Skeletal muscle cell (primary cell): ENCODE results near the gene BLACAT1.
A peak's percentile ranks its signal among the peaks of the same experiment; 100 is the strongest.

ENCODE experiments used
- DNase-seq: peaks from one replicate; pipeline ENCODE4 v3.0.0-alpha.2; 2010; ENCODE audit warnings: low read depth
- H3K4me3 ChIP-seq: 2 replicates; pipeline ENCODE4 v1.5.1; 2011; ENCODE audit warnings: low read depth, mild to moderate bottlenecking, control low read depth, low read length, moderate library complexity

Gene BLACAT1

GRCh38 chr1:205458777-205459566 is 3.1 kb upstream of the BLACAT1 start:
- H3K4me3 ChIP-seq: no peak overlapping the region
- DNase-seq: peak; percentile 14

DNA sequence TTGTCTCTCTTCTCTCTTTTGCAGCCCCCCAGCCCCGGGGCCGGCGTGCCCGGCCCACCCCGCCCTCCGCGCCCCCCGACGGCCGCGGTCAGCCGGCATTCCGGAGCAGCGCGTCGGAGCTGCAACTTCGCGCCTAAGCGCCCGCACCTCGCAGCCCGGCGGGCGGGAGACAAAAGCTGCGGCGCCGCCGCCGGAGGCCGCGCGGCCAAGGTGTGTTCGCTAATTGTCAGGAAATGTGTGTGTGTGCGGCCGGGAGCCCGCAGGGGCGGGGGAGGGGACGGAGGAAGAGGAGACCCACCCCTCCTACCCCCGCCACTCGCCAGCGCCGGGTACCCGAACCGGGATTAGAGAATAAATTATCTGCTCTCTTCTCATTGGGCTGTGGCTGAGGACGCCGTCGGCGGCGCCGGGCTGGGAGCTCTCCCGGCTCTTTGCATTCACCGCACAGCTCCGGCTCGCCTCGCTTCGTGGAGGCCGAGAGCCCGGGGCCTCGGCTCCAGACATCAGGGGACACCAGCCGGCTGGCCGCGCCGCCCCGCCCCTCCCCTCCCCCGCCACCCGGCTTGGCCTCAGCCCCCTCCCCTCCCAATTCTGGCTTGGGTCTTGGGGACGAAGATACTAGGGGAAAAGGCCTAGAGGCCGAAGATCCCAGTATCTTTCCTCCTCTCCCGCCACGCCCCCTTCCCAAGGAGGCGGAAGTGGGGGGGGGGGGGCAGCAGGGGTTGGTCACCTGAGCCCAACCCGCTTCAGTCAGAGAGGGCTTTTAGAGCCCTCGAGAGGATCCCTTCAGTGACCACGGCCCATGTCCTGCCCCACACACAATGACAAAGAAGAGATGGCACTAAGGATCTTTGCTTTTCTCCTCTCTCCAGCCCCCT is 1.3 kb upstream of the BLACAT1 start:
- no peak for DNase-seq
- no peak overlapping the region for H3K4me3 ChIP-seq

GRCh38 chr1:205456383-205456867 is 580 bp upstream of the BLACAT1 start:
- no peak overlapping the region for H3K4me3 ChIP-seq
- DNase-seq: no peak

DNA sequence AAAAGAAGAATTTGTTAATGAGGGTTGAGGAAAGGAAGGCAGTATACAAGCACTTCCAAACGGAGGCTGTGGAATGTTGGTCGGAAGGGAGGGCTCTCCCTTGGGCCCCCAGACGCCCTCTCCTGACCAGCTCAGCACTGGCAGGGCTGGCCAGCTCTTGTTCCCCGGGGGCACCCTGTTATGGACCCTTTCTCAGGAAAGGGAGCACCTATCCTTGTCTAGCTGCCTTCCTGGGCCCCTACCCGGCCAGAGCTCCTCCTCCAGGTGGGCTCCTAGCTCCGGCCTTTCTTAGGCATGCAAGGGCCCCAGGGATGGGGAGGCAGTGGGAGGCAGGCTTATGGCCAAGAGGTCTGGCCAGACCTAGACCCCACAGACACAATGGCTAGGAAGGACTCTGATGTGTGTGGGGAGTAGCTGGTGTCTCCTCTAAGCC is 926 bp downstream of the BLACAT1 start:
- no peak for DNase-seq

GRCh38 chr1:205453466-205453865 is 2.4 kb downstream of the BLACAT1 start:
- DNase-seq: no peak
- no peak overlapping the region for H3K4me3 ChIP-seq

More for the DNA sequence above, 926 bp downstream of the BLACAT1 start:
- no peak overlapping the region for H3K4me3 ChIP-seq

DNA sequence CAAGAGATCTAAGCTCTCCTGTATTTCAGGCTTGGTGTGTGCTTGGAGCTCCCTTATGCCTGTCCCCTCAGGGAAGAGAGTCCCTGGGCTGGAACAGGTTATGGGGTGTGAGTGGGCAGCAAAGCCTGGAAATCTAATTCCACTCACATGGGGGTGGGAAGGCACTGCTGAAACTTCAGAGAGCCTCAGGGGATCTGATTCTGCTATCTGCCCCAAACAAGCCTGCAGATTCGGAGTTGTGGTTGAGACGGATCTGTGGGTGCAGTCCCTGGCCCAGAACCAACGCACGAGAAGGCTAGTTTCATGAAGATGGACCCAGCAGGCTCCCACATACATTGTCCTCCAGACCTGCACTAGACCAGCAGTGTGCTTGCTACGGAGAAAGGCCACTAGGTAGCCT is 2.9 kb downstream of the BLACAT1 start:
- H3K4me3 ChIP-seq: no peak overlapping the region
- no peak for DNase-seq

GRCh38 chr1:205452364-205452763 is 3.5 kb downstream of the BLACAT1 start:
- no peak for DNase-seq
- no peak overlapping the region for H3K4me3 ChIP-seq

- DNase-seq: no peak
- no peak overlapping the region for H3K4me3 ChIP-seq
Observed at GRCh38 chr1:205451759-205452164, 4.1 kb downstream of the BLACAT1 start.

GRCh38 chr1:205451202-205451601 is 4.6 kb downstream of the BLACAT1 start:
- no peak for DNase-seq
- no peak overlapping the region for H3K4me3 ChIP-seq

GRCh38 chr1:205450448-205450847 is 5.4 kb downstream of the BLACAT1 start:
- DNase-seq: no peak
- H3K4me3 ChIP-seq: no peak overlapping the region

GRCh38 chr1:205449750-205450443 is 5.9 kb downstream of the BLACAT1 start:
- H3K4me3 ChIP-seq: no peak overlapping the region
- DNase-seq: no peak

- DNase-seq: no peak
- H3K4me3 ChIP-seq: no peak overlapping the region
Observed at GRCh38 chr1:205449254-205449749, 6.5 kb downstream of the BLACAT1 start.

DNA sequence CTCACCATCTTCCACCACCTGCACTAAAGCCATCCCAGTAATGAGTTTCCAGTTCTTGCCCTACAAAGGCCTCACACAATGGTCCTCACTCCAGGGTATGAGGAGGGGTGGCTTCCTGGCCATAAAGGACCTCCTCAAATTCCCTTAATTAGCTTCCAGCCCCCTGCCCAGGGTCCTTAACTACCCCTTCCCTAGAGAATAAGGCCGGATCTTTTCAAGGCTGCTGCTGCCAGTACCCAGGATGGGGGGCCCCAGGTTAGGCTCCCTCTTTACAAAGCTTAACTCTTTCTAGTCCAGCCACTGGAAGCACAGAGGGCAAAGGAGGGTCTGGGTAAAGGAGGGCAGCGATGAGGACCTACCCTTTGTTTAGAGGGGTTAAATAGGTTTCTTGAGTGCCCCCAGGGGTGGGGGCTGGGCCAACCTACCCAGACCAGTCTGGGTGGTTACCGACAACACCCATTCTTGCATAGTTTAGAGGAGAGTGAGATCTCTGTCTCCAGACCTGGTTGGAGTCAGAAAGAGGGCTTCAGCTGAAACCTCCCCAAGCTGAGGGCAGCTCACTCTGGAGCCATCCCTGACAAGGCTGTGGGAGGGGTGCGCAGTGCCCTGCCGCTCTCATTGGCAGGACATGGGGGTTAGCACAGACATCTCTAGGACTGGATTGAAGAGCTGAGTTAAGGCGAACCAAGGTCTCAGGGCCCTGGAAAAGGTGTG is 7.1 kb downstream of the BLACAT1 start:
- no peak for DNase-seq
- no peak overlapping the region for H3K4me3 ChIP-seq

GRCh38 chr1:205447457-205448341 is 8.1 kb downstream of the BLACAT1 start:
- DNase-seq: no peak
- no peak overlapping the region for H3K4me3 ChIP-seq

GRCh38 chr1:205446828-205447227 is 9.0 kb downstream of the BLACAT1 start:
- H3K4me3 ChIP-seq: no peak overlapping the region
- DNase-seq: no peak

GRCh38 chr1:205445646-205445935 is 10.3 kb downstream of the BLACAT1 start:
- H3K4me3 ChIP-seq: no peak overlapping the region
- no peak for DNase-seq

GRCh38 chr1:205444931-205445645 is 10.8 kb downstream of the BLACAT1 start:
- no peak for DNase-seq
- no peak overlapping the region for H3K4me3 ChIP-seq
